ENCODE data around the gene CALCOCO1. TPM values are rescaled to one million over a fixed set of nuclear protein-coding genes. Genes with fewer than 3 reads are reported as not detected.

The CALCOCO1 gene
- total and polyA plus RNA-seq, 7 donors, result 24.0 to 322 (median 232) TPM

DNA sequence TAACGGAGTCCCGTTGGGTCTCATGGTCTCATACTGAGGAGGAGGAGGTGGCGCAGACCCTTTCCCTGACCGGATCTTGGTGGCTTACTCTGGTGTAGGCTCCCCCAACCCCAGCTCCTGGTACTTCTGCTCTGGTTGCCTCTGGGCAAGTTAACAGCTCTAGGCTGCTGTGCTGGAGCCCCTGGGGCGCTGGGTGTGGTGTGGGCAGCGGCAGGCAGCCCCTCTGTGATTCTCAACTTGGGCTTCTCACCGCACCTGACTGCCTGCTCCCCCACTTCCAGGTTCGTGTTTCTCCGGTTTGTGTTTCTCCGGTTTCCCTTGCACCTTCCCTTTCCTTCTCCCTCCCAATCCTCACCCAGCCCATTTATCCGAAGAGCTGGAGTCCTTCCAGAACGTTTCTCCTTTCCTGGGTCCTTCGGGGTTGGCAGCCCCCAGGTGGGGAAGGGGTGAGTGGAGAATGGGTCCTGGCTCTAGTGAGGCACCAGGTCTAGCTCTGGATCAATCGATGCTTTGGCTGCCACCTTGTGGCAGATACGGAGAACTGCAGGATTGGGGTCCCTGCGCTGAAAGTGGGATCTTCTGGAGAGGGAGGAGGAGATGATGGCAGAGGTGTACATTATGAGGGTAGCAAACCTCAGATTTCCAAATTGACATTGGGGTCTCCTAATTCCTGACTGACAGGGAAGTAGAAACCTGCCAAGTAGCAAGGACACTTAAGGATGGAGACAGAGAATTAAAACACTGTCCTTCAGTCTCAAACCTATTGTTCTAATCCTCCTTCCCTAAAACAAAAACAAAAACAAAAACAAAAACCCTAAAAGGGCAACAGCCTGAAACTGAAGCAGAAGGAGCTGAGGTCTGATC lies 16.2 kb upstream of the CALCOCO1 start:
- DNase-seq, result no peak
- Histone ChIP-seq H3K27ac (no peak overlapping the region), H3K36me3 (no peaks in the 10 kb centered on the region), H3K4me3 (no peak overlapping the region), H3K9me3 (no peaks in the 10 kb centered on the region), H3K27me3 (peaks cover 33 to 69% (median 64%) of the 10 kb centered on the region in 3 donors), H3K4me1 (peaks cover 0 to 20% (median 18%) of the 10 kb centered on the region in 4 donors)
- intact Hi-C loops (cut with DNase I), result loop anchor here (2.0 kb wide), 1 partner anchor 43 kb away; no protein-coding TSS in a partner anchor
- no peak for TF ChIP-seq POLR2AphosphoS5 (IDR thresholded peaks at IDR 0.05)
- TF ChIP-seq CTCF (IDR thresholded peaks at IDR 0.05), result peak; percentile 81 to 97 (median 93)
- 18% methylated on average over 16 of the region's 16 CpGs for WGBS, 2 donors

DNA sequence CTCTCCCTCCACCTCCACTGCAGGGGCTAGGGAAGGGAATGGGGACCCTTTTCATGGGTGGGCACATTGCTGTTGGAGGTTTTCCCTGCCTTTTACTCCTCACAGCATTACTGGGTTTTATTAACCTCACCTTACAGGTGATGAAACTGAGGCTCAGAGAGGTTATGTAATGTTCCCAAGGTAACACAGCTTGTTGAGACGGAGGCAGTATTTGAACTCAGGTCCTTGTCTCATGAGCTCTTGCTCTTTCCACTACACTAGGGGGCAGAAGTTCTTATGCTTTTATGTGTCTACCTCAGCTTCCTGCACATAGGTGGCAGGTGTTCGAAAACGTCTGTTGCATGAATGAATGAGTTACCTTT lies 12.9 kb upstream of the CALCOCO1 start:
- H3K36me3 ChIP-seq, result no peaks in the 10 kb centered on the region
- no peak for TF ChIP-seq POLR2AphosphoS5 (IDR thresholded peaks at IDR 0.05)
- no peak for TF ChIP-seq POLR2A (IDR thresholded peaks at IDR 0.05)
- TF ChIP-seq CTCF (IDR thresholded peaks at IDR 0.05), result no peak
- TF ChIP-seq EP300 (IDR thresholded peaks at IDR 0.05), result no peak
- no peaks in the 10 kb centered on the region for H3K9me3 ChIP-seq
- H3K4me1 ChIP-seq, result peaks cover 0 to 19% (median 14%) of the 10 kb centered on the region in 4 donors
- H3K4me3 ChIP-seq, result peak overlapping the region in 2 of 4 donors; percentile 20 to 29
- no peak for DNase-seq
- intact Hi-C loops (cut with DNase I), result no loop called here
- peaks cover 37 to 81% (median 62%) of the 10 kb centered on the region in 3 donors for H3K27me3 ChIP-seq
- no peak overlapping the region for H3K27ac ChIP-seq
- WGBS, 2 donors, result 43 to 63% methylated on average over 3 of the region's 3 CpGs

GRCh38 chr12:53739214-53740129 lies 12.2 kb upstream of the CALCOCO1 start:
- intact Hi-C loops (cut with DNase I), result no loop called here

More at GRCh38 chr12:53739214-53740129, 12.2 kb upstream of the CALCOCO1 start:
- Histone ChIP-seq H3K9me3 (no peaks in the 10 kb centered on the region), H3K4me3 (peak overlapping the region in 3 of 4 donors; percentile 16 to 29 (median 20)), H3K4me1 (peaks cover 0 to 19% (median 14%) of the 10 kb centered on the region in 4 donors), H3K27me3 (peaks cover 37 to 81% (median 62%) of the 10 kb centered on the region in 3 donors), H3K27ac (no peak overlapping the region), H3K36me3 (no peaks in the 10 kb centered on the region)
- WGBS, 2 donors, result 2 to 5% methylated on average over 50 of the region's 50 CpGs
- DNase-seq, result no peak
- TF ChIP-seq POLR2A (IDR thresholded peaks at IDR 0.05) (no peak), EP300 (IDR thresholded peaks at IDR 0.05) (no peak), CTCF (IDR thresholded peaks at IDR 0.05) (no peak), POLR2AphosphoS5 (IDR thresholded peaks at IDR 0.05) (no peak)

Data from sigmoid colon (tissue), 7 donors.